Measurements from ENCODE around the gene RELN.

- TF ChIP-seq POLR2A (conservative IDR thresholded peaks at IDR 0.05) (no peak), USF2 (CRISPR knock-in tag; IDR thresholded peaks at IDR 0.05) (no peak), SP1 (CRISPR knock-in tag; IDR thresholded peaks at IDR 0.05) (no peak), NFYB (IDR thresholded peaks at IDR 0.05; ENCODE audit: extremely low read depth, insufficient read length) (no peak), CHD7 (IDR thresholded peaks at IDR 0.05; ENCODE audit: low read depth, low read length) (no peak), CTCF (IDR thresholded peaks at IDR 0.05 in 2 of 3, conservative IDR thresholded peaks at IDR 0.05 in 1 of 3; ENCODE audit: insufficient read depth in 2 of 3, low read depth in 1 of 3, low read length in 3 of 3) (no peak), CEBPB (tag; IDR thresholded peaks at IDR 0.05) (no peak), HNRNPK (IDR thresholded peaks at IDR 0.05; ENCODE audit: low read depth, low read length, poor library complexity, severe bottlenecking) (no peak), CREB1 (IDR thresholded peaks at IDR 0.05) (no peak), CREB1 (CRISPR knock-in tag; IDR thresholded peaks at IDR 0.05) (no peak), GABPB2 (CRISPR knock-in tag; conservative IDR thresholded peaks at IDR 0.05) (no peak), SAFB2 (IDR thresholded peaks at IDR 0.05; ENCODE audit: borderline replicate concordance, low read depth, low read length, severe bottlenecking) (no peak), FOXM1 (IDR thresholded peaks at IDR 0.05; ENCODE audit: low read depth) (no peak), FOXM1 (CRISPR knock-in tag; IDR thresholded peaks at IDR 0.05; ENCODE audit: low read depth) (no peak), TAF1 (IDR thresholded peaks at IDR 0.05; ENCODE audit: control insufficient read depth, extremely low read depth, insufficient read depth, low read length, severe bottlenecking) (no peak), SIX5 (IDR thresholded peaks at IDR 0.05; ENCODE audit: borderline replicate concordance in 1 of 2, insufficient read depth in 1 of 2, low read depth in 1 of 2, low read length in 2 of 2) (no peak)
Measured at GRCh38 chr7:103487419-103487818, 502.0 kb downstream of the RELN start.
